ENCODE results near the gene FANCD2.
"Not testable (repeated sequence)": the region's sequence is repeated elsewhere in the genome, so short reads cannot be mapped to it uniquely, and the experiment has no call there.

Gene FANCD2

DNA sequence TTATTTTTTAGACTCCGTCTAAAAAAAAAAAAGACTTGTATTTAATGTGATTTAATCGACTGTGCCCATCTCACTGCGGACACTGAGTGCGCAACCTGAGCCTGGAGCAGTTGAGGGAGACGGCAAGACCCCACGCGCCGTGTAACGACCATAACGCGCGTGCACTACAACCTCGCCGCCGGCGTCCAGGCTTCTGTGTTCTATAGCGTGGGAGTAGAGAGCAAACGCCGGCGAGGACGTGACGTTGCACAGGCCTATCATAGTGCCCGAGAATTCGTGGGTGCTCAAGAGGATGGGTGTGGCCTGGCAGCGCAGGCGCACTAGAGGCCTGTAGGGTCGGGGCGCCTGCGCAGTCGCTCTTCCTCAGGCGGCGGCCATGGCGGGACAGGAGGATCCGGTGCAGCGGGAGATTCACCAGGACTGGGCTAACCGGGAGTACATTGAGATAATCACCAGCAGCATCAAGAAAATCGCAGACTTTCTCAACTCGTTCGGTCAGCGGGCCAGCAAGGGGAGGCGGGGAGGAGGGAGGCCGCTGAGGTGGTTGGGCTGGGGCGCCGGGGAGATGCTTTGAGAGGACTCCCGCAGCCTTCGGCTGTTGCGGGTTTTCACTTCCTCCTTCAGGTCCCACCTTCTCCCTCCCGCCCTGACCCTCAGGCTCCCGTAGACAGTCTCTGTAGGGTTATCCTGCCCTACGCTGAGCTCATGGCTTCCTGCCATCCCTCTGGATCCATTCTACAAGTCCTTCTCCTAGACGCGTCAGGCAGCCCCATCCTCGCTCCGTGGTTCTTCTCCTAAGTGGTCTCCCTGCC, 89.3 kb downstream of the FANCD2 start, which contains the start of gene BRK1:
TSS of gene BRK1 (plus strand) at position 350 of the 812 bp plus-strand sequence. CDS start at position 377, 27 bp downstream.
- peak; percentile 96 for DNase-seq

DNA sequence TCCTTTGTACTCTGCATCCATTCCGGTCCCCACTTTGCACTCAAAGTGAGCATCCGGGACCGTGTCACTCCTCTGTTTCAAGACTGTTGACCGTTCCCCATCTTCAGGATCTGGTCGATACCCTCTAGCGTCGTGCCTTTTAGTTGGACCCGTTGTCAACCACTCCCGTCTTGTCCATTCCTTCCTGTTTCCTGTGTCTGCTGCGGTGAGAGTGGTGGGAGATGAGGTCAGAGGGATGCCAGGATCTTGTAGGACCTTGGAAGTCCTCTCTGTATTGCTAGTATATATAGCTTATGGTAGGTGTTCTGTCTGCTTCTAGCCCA, 89.9 kb downstream of the FANCD2 start:
- peak; percentile 81 for DNase-seq

DNA sequence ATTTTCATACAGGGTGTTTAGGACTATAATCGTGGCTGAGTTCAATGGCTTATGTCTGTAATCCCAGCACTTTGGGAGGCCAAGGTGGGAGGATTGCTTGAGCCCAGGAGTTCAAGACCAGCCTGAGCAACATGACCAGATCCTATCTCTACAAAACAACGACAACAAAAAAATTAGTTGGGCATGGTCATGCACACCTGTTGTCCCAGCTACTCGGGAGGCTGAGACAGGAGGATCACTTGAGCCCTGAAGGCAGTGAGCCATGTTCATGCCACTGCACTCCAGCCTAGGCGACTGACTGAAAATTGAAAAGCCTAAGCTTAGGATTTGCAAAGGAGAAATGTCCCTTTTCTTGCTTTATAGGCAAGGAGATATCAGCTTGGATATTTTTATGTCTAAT, 90.7 kb downstream of the FANCD2 start:
- DNase-seq: no peak

DNA sequence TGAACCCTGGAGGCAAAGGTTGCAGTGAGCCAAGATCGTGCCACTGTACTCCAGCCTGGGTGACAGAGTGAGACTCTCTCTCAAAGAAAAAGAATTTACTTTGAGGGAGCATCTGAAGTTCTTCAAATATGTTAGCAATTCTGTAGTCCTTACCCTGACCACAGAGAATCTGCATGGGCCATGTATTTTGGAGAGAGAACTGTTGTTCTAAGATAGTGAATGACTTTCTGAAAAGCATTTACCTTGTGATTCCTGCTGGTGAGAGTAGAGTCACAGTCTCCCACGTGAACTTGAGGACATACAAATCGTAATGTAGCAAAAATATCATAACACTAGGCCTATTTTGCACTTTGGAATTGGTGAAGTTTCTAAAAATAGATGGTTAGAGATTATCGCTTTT, 93.1 kb downstream of the FANCD2 start:
- no peak for DNase-seq

DNA sequence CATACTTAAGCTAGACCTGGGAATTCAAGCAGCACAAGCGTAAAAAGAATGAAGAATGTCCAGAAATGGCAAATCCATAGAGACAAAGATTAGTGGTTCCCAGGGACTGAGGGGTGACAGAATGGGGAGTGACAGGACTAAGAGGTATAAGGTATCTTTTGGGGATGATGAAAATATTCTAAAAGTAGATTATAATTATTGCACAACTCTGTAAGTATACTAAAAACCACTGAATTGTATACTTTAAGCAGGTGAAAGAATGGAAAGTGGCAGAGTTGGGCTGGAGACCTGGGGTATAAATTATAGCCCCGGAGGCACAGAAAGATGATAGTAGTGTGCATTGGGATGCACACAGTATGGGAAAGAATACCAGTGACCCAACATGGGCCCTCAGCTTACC, 94.8 kb downstream of the FANCD2 start:
- no peak for DNase-seq

DNA sequence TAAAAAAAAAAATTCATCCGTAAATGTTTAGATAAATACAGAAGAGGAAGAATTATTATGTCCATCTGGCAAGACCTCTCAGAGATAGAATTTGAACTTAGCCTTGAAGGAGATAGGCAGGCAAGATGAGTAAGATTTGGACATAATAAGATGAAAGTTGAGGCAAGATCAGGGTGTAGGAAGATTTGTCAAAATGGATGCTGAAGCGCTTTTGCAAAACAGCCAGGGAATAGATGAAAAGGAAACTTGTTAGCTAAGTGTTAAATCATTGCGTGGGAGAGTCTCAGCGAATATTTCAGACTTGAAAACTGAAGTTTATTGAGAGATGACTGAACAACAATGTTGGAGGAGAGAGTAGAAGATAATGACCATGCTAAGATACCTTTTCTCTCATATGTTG, 96.5 kb downstream of the FANCD2 start:
- no peak for DNase-seq

DNA sequence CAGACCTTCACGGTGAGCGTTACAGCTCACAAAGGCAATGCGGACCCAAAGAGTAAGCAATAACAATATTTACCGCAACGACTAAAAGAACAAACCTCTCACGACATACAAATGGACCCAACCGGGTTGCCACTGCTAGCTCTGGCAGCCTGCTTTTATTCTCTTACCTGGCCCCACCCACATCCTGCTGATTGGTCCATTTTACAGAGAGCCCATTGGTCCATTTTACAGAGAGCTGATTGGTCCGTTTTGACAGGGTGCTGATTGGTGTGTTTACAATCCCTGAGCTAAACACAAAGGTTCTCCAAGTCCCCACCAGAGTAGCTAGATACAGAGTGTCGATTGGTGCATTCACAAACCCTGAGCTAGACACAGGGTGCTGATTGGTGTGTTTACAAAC, 109.6 kb downstream of the FANCD2 start:
- not testable (repeated sequence) for DNase-seq

DNA sequence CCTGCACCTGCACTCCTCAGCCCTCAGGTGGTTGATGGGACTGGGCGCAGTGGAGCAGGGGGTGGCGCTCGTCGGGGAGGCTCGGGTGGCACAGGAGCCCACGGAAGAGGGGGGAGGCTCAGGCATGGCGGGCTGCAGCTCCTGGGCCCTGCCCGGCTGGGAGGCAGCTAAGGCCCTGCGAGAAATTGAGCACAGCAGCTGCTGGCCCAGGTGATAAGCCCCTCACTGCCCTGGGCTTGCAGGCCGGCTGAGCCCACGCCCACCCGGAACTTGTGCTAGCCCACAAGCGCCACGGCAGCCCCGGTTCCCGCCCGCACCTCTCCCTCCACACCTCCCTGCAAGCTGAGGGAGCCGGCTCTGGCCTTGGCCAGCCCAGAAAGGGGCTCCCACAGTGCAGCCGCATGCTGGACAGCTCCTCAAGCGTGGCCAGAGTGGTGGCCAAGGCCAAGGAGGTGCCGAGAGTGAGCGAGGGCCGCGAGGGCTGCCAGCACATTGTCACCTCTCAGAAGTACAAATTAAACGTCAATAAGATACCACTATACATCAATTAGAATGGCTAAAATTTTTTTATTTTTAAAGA, 110.3 kb downstream of the FANCD2 start:
- DNase-seq: no peak

DNA sequence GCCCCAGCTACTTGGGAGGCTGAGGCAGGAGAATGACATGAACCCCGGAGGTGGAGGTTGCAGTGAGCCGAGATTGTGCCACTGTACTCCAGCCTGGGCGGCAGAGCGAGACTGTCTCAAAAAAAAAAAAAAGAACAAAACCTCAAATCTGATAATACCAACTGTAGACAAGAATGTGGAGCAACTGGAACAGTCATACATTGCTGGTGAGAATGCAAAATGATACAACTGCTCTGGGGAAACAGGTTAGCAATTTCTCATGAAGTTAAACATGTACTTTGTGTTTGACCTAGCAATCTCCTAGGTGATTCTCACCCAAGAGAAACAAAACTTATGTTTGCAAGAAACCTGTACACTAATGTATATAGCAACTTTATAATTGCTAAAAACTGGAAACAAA, 110.9 kb downstream of the FANCD2 start:
- no peak for DNase-seq

DNA sequence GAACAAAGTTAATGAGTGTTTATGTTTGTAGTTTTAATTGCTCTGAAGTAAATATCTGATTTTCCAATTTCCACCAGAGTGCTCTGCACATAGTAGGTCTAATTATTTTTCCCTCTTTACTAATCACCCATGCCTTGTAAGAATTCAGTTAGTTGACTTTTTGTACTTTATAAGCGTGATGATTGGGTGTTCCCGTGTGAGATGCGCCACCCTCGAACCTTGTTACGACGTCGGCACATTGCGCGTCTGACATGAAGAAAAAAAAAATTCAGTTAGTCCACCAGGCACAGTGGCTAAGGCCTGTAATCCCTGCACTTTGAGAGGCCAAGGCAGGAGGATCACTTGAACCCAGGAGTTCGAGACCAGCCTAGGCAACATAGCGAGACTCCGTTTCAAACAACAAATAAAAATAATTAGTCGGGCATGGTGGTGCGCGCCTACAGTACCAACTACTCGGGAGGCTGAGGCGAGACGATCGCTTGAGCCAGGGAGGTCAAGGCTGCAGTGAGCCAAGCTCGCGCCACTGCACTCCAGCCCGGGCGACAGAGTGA, 114.8 kb downstream of the FANCD2 start:
- no peak for DNase-seq

DNA sequence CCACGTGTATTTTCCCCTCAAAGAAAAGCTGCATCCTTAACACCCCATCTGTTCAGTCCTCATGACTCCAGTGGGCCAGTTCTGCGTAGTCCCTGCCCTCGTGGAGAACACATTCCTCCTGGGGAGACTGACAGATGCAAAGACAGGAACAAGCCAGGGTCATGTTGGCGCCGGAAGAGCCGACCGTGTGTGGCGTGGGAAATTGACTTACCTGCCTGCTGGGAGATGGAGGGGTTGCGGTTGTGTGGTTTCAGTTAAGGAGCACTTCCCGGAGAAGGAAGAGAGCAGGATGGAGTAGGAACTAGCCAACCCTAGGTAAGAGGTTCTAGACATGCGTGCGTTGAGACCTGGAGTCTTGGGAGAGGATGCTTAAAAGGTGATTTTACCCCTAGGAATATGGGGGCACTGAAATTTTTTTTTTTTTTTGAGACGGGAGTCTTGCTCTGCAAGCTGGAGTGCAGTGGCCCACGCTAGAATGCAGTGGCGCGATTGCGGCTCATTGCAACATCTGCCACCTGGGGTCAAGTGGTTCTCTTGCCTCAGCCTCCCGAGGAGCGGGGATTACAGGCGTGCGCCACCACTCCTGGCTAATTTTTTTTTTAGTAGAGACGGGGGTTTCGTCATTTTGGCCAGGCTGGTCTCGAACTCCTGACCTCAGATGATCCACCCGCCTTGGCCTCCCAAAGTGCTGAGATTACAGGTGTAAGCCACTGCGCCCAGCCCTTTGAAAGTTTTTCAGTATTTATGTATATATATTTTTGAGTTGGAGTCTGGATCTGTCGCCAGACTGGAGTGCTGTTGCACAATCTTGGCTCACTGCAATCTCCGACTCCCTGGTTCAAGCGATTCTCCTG, 116.7 kb downstream of the FANCD2 start:
- no peak for DNase-seq

DNA sequence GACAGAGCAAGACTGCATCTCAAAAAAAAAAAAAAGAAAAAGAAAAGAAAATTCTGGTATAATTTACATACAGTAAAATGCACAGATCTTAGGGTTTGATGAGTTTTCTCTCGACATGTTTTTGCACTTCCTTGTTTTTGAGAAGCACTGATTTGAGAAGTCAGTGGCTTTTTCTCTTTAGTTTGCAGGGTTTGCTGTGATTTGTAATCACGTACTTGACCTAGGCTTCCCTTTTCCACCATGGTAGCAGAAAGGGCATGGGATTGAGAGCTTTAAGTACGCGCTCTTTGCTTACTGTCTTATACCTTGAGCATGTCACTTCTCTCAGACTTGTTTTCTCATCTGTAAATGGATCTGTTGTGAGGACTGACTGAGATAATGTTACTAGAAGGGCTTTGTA, 119.4 kb downstream of the FANCD2 start:
- DNase-seq: no peak

DNA sequence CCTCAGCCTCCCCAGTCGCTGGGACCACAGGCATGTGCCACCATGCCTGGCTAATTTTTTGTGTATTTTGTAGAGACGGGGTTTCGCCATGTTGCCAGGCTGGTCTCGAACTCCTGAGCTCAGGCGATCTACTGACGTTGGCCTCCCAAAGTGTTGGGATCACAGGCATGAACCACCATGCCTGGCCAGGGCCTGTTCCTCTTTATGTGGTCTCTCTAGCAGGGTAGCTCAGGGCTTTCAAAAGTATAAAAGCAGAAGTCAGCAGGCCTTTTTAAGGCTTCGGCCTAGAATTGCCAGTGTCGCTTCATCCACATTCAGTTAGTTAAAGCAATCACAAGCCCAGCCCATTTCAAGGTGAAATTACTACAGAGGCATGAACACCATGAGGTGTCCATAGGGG, 123.0 kb downstream of the FANCD2 start:
- no peak for DNase-seq

DNA sequence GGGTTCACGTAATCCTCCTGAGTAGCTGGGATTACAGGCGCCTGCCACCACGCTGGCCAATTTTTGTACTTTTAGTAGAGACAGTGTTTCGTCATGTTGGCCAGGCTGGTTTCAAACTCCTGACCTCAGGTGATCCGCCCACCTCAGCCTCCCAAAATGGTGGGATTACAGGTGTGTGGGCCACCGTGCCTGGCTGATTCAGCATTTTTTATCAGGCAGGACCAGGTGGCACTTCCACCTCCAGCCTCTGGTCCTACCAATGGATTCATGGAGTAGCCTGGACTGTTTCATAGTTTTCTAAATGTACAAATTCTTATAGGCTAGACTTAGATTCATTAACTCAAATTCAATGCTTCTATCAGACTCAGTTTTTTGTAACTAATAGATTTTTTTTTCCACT, 124.8 kb downstream of the FANCD2 start:
- DNase-seq: no peak
